Right lobe of liver (tissue), 4 donors: ENCODE data around the gene PLIN3.
"Not testable (repeated sequence)": the region's sequence is repeated elsewhere in the genome, so short reads cannot be mapped to it uniquely, and the experiment has no call there.

ENCODE experiments used
- CTCF ChIP-seq, 4 donors: fragments of 200-600 bp in 3 of 4; fragments of 450-650 bp in 1 of 4; IDR thresholded peaks; one replicate each; pipeline versions ENCODE4 v1.5.1 to v1.8.0; 2016 to 2022; ENCODE audit warnings: antibody characterized with exemption in 4 of 4, mild to moderate bottlenecking in 2 of 4
- POLR2A ChIP-seq: fragments of 450-650 bp; IDR thresholded peaks from one replicate; pipeline ENCODE4 v1.6.1; 2017; ENCODE audit warnings: antibody characterized with exemption, mild to moderate bottlenecking
- donor health status: DM: no; HTN: no; CAD: no.
- donor health status: DM: no; HTN: no; CAD: no.
- donor health status: DM: no; HTN: yes; CAD: no.

- TF ChIP-seq CTCF (IDR thresholded peaks at IDR 0.05); POLR2A: not testable (repeated sequence)
Observed at GRCh38 chr19:4887803-4888202, 20.3 kb upstream of the PLIN3 start.
